HFF-Myc (cell line): ENCODE measurements around the gene AKNA.
"Not testable (repeated sequence)": the region's sequence is repeated elsewhere in the genome, so short reads cannot be mapped to it uniquely, and the experiment has no call there.

Experiments used
- DNase-seq: peaks from one replicate; pipeline ENCODE4 v3.0.0-alpha.2; 2011; ENCODE audit warnings: low read depth; ENCODE audit errors: extremely low read depth
- H3K4me3 ChIP-seq: replicated peaks from 2 replicates; pipeline ENCODE4 v1.5.1; 2011; ENCODE audit warnings: low read depth, mild to moderate bottlenecking, control low read depth, low read length
- CTCF ChIP-seq: IDR thresholded peaks from 2 replicates; pipeline ENCODE4 v1.5.1; 2012; ENCODE audit warnings: mild to moderate bottlenecking, low read depth, low read length, control low read depth; ENCODE audit errors: missing control alignments

Gene AKNA

GRCh38 chr9:114324492-114324891 lies 63.3 kb downstream of the AKNA start:
- TF ChIP-seq CTCF = no peak
- H3K4me3 ChIP-seq = no peak overlapping the region
- DNase-seq = no peak

- H3K4me3 ChIP-seq, DNase-seq: not testable (repeated sequence)
Measured at GRCh38 chr9:114323849-114324248, 63.9 kb downstream of the AKNA start.

GRCh38 chr9:114322831-114323531 lies 64.8 kb downstream of the AKNA start, which contains the start of gene ORM1:
ORM1 (plus strand) TSS chr9:114323098; CDS start chr9:114323134, 36 bp downstream.
- DNase-seq, H3K4me3 ChIP-seq: not testable (repeated sequence)

GRCh38 chr9:114322160-114322818 lies 65.5 kb downstream of the AKNA start:
- not testable (repeated sequence) for H3K4me3 ChIP-seq, DNase-seq

GRCh38 chr9:114321759-114322158 lies 66.0 kb downstream of the AKNA start:
- no peak overlapping the region for H3K4me3 ChIP-seq
- DNase-seq = no peak
- no peak for TF ChIP-seq CTCF

- not testable (repeated sequence) for DNase-seq, H3K4me3 ChIP-seq
Measured at GRCh38 chr9:114320710-114321109, 67.1 kb downstream of the AKNA start.

- H3K4me3 ChIP-seq = no peak overlapping the region
- no peak for TF ChIP-seq CTCF
- DNase-seq = no peak
Measured at GRCh38 chr9:114319147-114319546, 68.6 kb downstream of the AKNA start.

GRCh38 chr9:114318416-114318815 lies 69.4 kb downstream of the AKNA start:
- H3K4me3 ChIP-seq = no peak overlapping the region
- no peak for DNase-seq
- no peak for TF ChIP-seq CTCF
